ENCODE data around the gene ALG9.

ALG9 gene, protein sequence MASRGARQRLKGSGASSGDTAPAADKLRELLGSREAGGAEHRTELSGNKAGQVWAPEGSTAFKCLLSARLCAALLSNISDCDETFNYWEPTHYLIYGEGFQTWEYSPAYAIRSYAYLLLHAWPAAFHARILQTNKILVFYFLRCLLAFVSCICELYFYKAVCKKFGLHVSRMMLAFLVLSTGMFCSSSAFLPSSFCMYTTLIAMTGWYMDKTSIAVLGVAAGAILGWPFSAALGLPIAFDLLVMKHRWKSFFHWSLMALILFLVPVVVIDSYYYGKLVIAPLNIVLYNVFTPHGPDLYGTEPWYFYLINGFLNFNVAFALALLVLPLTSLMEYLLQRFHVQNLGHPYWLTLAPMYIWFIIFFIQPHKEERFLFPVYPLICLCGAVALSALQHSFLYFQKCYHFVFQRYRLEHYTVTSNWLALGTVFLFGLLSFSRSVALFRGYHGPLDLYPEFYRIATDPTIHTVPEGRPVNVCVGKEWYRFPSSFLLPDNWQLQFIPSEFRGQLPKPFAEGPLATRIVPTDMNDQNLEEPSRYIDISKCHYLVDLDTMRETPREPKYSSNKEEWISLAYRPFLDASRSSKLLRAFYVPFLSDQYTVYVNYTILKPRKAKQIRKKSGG

DNA sequence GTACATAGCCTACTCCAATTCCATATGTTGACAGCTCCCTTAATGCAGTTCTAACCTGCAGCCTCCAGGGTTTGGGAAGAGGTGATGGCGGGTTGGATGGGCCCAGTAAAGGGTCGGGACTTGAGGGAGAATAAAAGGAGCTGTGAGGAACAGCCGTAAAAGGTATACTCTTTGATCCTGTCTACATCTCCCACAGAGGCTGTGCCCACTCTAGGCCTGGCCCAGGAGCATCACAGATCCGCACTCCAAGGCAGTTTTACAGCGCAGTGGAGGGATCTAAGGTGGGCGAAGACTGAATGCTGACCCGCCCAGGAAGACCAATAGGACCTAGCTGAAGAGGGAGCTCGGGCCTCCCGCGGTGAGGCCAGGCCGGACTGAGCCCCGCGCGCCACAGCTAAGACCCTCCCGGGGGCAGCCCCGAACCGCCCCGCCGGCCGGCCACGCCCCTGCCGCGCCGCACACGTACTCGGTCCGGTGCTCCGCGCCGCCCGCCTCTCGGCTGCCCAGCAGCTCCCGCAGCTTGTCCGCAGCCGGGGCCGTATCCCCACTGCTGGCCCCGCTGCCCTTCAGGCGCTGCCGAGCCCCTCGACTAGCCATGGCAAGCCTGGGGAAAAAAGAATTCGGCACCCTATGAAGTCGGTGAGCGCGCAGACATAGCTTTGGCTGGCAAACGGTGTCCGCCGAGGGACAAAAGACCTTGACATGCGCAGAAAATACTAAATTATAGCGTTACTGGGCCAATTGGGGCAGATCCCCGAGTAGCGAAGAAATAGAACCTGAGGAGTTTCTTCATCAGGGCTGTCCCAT lies at the start of gene ALG9:
Gene ALG9 (minus strand): TSS at position 696 of the 807 bp plus-strand sequence. CDS start 99 bp downstream, at position 597.
- Mint-ChIP-seq H3K27ac (peak within 1 kb of the TSS; percentile 89 to 95), H3K27me3 (no peaks in the 10 kb centered on the region), H3K4me1 (peaks cover 10% of the 10 kb centered on the region), H3K4me3 (peak within 1 kb of the TSS; percentile 93 to 95), H3K9me3 (no peaks in the 10 kb centered on the region)
- DNase-seq (peak; percentile 86 to 89), ATAC-seq (peak; percentile 91)

DNA sequence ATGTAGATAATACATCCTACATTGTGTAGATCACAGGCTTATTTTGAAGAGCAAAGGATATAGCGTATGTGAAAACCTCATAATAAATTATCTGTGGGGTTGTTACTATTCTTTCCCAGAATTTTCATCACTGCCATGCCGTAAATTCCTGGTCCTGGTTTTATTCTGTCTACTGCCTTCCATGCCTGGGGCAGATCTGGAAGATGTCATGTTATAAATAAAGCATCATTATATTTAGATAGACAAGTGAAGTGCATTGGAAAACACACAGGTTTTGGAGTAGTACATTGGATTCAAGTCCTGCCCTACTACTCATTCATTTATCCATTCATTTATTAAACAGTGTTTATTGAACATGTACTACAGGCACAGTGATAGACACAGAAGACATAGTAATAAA lies 49.5 kb upstream of the ALG9 start:
- H3K9me3 Mint-ChIP-seq = no peaks in the 10 kb centered on the region
- DNase-seq = no peak
- no peak overlapping the region for H3K27ac Mint-ChIP-seq
- peaks cover 20% of the 10 kb centered on the region for H3K4me1 Mint-ChIP-seq
- no peak overlapping the region for H3K4me3 Mint-ChIP-seq
- H3K27me3 Mint-ChIP-seq = peaks cover 38% of the 10 kb centered on the region
- ATAC-seq = no peak

DNA sequence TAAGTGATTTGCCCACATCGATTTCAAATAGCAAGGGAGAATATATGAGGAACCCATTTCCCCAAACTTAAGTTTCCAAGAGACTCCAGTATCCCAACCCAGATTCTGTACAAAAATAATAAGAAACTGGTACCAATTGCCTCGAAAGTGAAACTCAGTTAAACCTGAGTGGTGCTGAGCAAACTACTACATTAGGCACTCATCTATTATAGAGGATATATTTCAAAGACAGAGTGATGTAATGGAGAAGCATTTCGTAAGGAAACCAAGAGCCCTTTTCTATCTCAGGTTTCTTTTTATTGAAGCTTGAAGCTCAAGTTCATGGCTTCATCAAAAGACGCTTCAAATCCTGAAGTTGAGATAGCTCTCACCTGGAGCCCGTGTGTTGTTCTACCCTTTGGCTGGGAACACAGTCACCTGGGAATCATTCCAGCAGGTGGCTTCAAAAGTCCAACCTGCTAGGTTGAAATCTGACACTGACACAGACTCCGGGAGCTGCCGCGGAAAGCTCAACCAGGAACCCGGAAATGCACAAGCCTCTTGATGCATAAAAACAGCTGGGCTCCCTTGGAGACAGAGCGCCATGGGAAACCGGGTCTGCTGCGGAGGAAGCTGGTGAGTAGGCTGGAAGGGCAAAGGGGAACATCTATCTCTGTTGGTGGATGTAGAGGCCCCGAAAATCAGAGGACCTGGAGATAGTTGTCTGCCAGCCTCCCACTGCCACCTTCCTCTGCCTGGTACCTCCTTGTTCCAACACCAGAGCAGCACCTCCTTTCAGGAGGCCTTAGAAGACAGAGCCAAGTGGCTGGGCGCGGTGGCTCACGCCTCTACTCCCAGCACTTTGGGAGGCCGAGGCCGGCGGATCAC lies 47.2 kb upstream of the ALG9 start, which contains the start of gene C11orf52:
Gene C11orf52 (plus strand): TSS at position 524 of the 867 bp plus-strand sequence. CDS start 60 bp downstream, at position 584.
- peaks cover 46% of the 10 kb centered on the region for H3K27me3 Mint-ChIP-seq
- no peaks in the 10 kb centered on the region for H3K9me3 Mint-ChIP-seq
- DNase-seq (no peak), ATAC-seq (no peak)
- no peak within 1 kb of the TSS for H3K4me3 Mint-ChIP-seq
- H3K27ac Mint-ChIP-seq = peak within 1 kb of the TSS in 1 of 2 donors; percentile 12
- H3K4me1 Mint-ChIP-seq = peaks cover 9% of the 10 kb centered on the region

DNA sequence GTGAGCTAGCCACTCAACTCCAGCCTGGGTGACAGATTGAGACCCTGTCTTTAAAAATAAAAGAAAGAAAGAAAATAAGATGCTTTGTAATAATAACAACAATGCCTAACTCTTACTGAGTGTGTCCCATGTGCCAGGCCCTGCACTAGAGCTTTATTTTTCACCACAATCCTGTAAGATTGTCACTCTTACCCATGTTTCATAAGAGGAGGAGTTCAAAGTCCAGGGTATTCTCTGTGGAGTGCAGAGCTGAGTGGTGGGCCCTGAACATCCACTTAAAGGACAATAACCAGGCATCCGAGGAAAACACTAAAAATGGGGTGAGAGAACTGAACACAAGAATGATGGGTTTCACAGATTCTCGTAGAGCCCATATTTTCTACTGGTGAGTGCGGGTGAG lies 46.4 kb upstream of the ALG9 start:
- no peak overlapping the region for H3K4me3 Mint-ChIP-seq
- DNase-seq (no peak), ATAC-seq (no peak)
- H3K27ac Mint-ChIP-seq = peak overlapping the region in 1 of 2 donors; percentile 12
- H3K4me1 Mint-ChIP-seq = peaks cover under 1% of the 10 kb centered on the region
- H3K9me3 Mint-ChIP-seq = no peaks in the 10 kb centered on the region
- H3K27me3 Mint-ChIP-seq = peaks cover 49% of the 10 kb centered on the region

DNA sequence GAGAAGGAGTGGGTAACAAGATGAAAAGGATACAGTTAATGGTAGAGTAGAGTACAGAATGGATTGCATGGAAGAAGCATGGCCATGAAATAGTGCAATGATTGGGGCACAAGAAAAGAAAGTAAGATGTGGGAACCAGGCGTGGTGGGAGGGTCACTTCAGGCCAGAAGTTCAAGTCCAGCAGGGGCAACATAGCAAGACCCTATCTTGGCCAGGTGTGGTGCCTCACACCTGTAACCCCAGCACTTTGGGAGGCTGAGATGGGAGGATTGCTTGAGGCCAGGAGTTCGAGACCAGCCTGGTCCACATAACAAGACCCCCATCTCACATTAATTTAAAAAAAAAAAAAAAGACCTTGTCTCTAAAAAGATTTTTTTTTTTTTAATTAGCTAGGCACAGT lies 45.9 kb upstream of the ALG9 start:
- no peaks in the 10 kb centered on the region for H3K4me1 Mint-ChIP-seq
- no peak overlapping the region for H3K27ac Mint-ChIP-seq
- H3K9me3 Mint-ChIP-seq = no peaks in the 10 kb centered on the region
- DNase-seq (no peak), ATAC-seq (no peak)
- H3K27me3 Mint-ChIP-seq = peaks cover 54% of the 10 kb centered on the region
- H3K4me3 Mint-ChIP-seq = no peak overlapping the region

DNA sequence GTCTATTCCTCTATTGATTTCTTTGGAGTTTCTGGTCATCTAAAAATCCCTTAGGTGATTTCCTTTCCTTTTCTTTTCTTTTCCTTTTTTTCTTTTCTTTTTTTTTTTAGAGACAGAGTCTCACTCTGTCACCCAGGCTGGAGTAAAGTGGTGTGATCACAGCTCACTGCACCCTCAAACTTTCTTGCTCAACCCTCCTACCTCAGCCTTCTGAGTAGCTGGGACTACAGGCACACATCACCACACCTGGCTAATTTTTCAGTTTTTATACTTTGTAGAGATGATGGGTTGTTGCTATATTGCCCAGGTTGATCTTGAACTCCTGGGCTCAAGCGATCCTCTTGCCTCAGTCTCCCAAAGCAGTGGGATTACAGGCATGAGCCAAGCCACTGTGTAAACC lies 45.4 kb upstream of the ALG9 start:
- Mint-ChIP-seq H3K4me3 (no peak overlapping the region), H3K27me3 (peaks cover 59% of the 10 kb centered on the region), H3K9me3 (no peaks in the 10 kb centered on the region), H3K4me1 (no peaks in the 10 kb centered on the region), H3K27ac (peak overlapping the region in 1 of 2 donors; percentile 34)
- DNase-seq (no peak), ATAC-seq (no peak)

DNA sequence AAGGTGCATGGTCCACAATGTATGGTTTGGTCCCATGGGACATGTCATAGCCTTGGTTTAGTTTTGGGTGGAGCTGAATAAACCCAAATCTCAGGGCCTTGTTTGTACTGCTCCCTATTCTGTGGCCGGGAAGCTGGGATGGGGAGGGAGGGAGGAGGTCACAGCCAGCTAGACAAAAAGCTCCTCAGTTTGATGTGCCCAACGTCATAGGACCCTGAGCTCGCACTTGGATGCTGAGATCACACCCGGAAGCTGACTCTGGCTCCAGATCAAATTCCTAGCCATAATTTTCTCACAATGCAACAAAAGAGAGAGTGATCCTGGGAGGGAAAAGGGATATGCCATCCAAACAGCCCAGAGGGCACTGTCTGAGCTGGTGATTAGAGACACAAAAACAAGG lies 42.6 kb upstream of the ALG9 start:
- peaks cover 72% of the 10 kb centered on the region for H3K27me3 Mint-ChIP-seq
- DNase-seq (no peak), ATAC-seq (no peak)
- no peaks in the 10 kb centered on the region for H3K9me3 Mint-ChIP-seq
- no peaks in the 10 kb centered on the region for H3K4me1 Mint-ChIP-seq
- no peak overlapping the region for H3K27ac Mint-ChIP-seq
- H3K4me3 Mint-ChIP-seq = no peak overlapping the region

DNA sequence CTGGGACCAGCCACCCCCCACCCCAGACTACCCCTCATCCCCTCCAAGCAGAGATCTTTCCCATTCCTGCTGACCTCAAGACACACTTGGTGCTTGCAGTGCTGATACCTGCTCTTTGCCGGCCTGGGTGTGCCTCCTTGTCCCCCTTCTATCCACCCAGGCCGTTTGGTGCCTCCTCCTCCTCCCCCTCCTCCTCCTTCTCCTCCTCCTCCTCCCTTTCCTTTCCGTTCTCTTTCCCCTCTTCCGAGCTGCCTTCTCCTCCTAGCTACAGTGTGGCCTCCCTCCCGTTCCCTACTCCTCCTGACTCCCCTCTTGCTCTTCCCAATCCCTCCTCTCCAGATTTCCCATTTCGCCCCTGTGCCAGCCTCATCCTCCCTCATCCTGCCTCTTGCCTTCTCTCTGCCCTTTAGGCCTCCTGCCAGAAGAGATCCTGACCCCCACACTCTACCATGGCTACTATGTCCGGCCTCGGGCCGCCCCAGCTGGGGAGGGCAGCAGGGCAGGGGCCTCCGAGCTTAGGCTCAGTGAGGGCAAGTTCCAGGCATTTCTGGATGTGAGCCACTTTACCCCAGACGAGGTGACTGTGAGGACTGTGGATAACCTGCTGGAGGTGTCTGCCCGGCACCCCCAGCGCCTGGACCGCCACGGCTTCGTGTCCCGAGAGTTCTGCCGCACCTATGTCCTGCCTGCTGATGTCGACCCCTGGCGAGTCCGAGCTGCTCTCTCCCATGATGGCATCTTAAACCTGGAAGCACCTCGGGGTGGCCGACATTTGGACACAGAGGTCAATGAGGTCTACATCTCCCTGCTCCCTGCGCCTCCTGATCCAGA lies 41.9 kb upstream of the ALG9 start:
- Mint-ChIP-seq H3K4me3 (no peak overlapping the region), H3K27me3 (peaks cover 72% of the 10 kb centered on the region), H3K9me3 (no peaks in the 10 kb centered on the region), H3K4me1 (no peaks in the 10 kb centered on the region), H3K27ac (no peak overlapping the region)
- no peak for DNase-seq
- ATAC-seq = no peak

DNA sequence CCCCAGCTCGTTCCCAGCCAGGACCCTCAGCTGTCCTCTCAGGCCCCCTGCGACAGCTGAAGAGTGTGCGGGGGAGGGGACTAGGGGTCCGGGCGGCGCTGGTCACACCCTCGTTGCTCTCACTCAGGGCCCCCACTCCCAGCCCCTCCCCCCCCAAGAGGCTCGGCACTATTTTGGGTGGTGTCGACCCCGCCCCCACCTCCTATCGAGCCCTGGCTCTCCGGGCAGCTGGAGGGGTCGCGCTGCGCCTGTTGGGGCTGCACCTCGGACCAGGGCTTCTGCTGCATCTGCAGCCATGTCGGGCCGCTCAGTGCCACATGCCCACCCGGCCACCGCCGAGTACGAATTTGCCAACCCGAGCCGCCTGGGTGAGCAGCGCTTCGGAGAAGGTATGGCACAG lies 41.2 kb upstream of the ALG9 start, which contains the start of gene HSPB2:
Gene HSPB2 (plus strand): TSS at position 200 of the 400 bp plus-strand sequence. CDS start 96 bp downstream, at position 296.
- Mint-ChIP-seq H3K4me1 (no peaks in the 10 kb centered on the region), H3K27me3 (peaks cover 72% of the 10 kb centered on the region), H3K4me3 (no peak within 1 kb of the TSS), H3K9me3 (no peaks in the 10 kb centered on the region), H3K27ac (no peak within 1 kb of the TSS)
- no peak for DNase-seq
- peak; percentile 46 for ATAC-seq

DNA sequence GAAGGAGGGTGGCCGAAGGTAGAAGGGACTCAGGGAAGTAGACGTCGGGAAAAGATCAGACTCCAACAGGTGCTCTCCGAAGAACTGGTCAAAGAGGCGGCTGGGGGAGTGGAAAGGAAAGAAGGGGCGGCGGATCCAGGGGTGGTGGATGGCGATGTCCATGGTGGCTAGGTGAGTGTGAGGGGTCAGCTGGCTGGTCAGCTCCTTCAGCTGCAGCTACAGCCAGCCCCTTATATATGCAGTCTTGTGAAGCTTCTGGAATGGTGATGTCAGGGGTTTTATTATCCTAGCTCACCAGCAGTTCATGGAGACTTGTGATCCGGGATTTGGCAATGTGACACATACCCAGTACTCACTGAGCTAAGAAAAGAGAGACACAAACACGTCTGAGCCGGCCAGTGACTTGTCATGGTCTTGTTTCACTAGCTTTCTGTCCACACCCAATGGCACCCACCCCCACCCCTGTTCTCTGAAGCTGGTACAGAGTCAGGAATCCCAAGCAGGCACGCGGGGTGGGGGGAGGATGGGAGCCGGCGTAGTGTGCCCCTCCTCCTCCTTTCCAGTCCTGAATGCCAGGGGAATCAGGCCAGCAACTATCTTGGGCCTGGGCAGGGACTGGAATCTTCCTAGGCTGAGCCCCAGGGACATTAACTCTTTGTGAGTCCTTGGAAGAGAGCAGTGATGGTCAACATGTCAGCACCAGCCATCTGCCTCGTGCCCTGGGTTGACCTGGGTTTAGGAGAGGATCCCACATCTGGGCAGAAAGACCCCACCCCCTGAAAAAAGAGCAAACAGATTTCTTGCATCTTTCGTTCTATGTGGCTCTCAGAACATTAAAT lies 40.4 kb upstream of the ALG9 start, which contains the start of gene CRYAB:
Gene CRYAB (minus strand): TSS at position 208 of the 839 bp plus-strand sequence. CDS start 46 bp downstream, at position 162.
- Mint-ChIP-seq H3K27me3 (peaks cover 64% of the 10 kb centered on the region), H3K27ac (no peak within 1 kb of the TSS)

DNA sequence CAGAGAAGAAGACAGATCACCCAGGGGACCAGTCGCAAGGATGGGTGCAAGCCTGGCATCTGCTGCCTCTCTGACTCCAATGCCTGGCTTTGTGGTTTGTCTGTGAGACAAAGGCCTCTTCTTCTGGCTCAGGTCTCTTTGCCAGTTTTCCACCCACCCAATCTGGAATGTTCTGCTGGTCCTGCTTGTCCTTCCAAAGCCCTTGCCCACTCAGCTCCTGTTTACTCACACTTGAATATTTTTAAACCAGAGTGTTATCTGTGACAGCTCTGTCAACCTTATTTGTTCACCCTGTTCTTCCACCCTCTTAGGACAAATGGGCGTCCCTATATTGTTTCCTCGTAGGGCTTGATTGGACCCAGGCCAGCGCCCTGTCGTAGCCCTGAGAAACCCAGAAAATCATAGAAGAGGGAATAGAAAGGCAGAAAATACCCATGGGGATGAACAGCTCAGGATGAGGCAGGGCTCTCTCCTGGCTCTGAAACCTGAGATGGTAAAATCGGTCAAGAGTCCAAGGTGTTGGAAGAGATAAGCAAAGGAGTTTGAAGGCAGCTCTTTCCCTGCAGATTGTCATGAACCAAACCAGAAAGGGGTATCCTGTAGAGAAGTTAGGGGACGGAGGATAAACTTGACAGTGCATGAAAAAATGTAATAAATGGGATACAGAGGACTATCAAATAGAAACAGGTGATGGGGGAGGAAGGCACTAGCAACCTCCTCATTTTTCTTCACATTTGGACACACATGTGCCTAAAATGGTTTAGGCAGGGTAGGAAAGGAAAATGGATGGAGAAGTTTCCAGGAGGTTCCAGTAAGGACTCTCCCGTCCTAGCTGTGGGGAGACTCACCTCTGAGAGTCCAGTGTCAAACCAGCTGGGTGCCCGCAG lies 39.5 kb upstream of the ALG9 start:
- no peak for DNase-seq
- Mint-ChIP-seq H3K9me3 (no peaks in the 10 kb centered on the region), H3K4me3 (no peak overlapping the region), H3K27me3 (peaks cover 56% of the 10 kb centered on the region), H3K27ac (no peak overlapping the region), H3K4me1 (no peaks in the 10 kb centered on the region)
- ATAC-seq = no peak

More for the DNA sequence above, 40.4 kb upstream of the ALG9 start, which contains the start of gene CRYAB:
- no peak for DNase-seq
- H3K9me3 Mint-ChIP-seq = no peaks in the 10 kb centered on the region
- no peaks in the 10 kb centered on the region for H3K4me1 Mint-ChIP-seq
- no peak for ATAC-seq
- no peak within 1 kb of the TSS for H3K4me3 Mint-ChIP-seq

DNA sequence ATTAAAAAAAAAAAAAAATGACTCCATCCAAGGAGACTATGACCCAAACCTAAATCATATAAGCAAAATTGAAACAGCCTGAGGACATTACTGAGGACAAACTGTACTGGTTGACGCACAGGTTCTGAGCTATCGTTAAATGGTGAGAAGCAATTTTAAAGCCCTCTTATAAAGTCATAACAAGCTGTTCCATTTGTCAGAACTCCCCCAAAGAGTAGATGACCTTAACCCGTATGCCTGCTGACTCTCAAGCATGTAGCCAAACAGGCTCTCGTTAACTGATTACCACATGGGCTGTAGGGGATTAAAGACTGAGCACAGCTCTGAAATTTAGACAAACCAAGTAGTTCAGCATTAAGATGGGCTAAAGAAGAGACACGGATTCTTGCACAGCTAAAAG lies 38.0 kb upstream of the ALG9 start:
- no peaks in the 10 kb centered on the region for H3K4me1 Mint-ChIP-seq
- peaks cover 45% of the 10 kb centered on the region for H3K27me3 Mint-ChIP-seq
- no peak for DNase-seq
- no peak for ATAC-seq
- H3K9me3 Mint-ChIP-seq = peaks cover 0 to 6% of the 10 kb centered on the region in 2 donors
- no peak overlapping the region for H3K4me3 Mint-ChIP-seq
- peak overlapping the region in 1 of 2 donors; percentile 19 for H3K27ac Mint-ChIP-seq

Data from stimulated activated naive CD8-positive, alpha-beta T cell treated with anti-CD3 and anti-CD28 coated beads, Interleukin-15, amount 100 ng/mL, for 72 hours (primary cell).